IMR-90 (cell line): ENCODE measurements around the gene ACOT9. TPM values are rescaled to one million over a fixed set of nuclear protein-coding genes. Genes with fewer than 3 reads are reported as not detected.

Experiments used
- ATAC-seq: fragments of 200-7000 bp; cut with Tn5 transposase; 2 replicates; pipeline ENCODE4 v1.9.1; 2020; ENCODE audit warnings: low read depth, mild to moderate bottlenecking, moderate library complexity
- BruUV-seq: library from RNA; stranded (reverse); fragments of 400-500 nt; replicated peaks from 2 replicates; lab custom pipeline; 2021; lab: Mats Ljungman, UMichigan
- CTCF ChIA-PET: fragments of 300-600 bp; formaldehyde crosslinking; extraction: SDS; loops from one replicate; lab custom pipeline; 2021; ENCODE audit warnings: antibody characterized with exemption; lab: Yijun Ruan, JAX
- POLR2A ChIA-PET: fragments of 300-600 bp; sonication (Branson Sonifier 250); formaldehyde crosslinking; loops from one replicate; lab custom pipeline; 2022; ENCODE audit warnings: antibody characterized with exemption; ENCODE audit not compliant: unreplicated experiment; lab: Charles Lee
- DNase-seq: peaks from one replicate; pipeline ENCODE4 v3.0.0; 2013
- H2AFZ ChIP-seq: replicated peaks from 2 replicates; pipeline ENCODE3; 2013; ENCODE audit warnings: low read length, mild to moderate bottlenecking; ENCODE audit not compliant: poor library complexity
- H2AK5ac ChIP-seq: 2 replicates; pipeline ENCODE4 v1.6.1; 2013; ENCODE audit warnings: low read depth, low read length, inconsistent platforms
- H2AK9ac ChIP-seq: replicated peaks from 2 replicates; pipeline ENCODE3; 2013; ENCODE audit warnings: mild to moderate bottlenecking, low read depth, low read length, moderate library complexity; ENCODE audit not compliant: poor library complexity
- H2BK120ac ChIP-seq: 2 replicates; pipeline ENCODE4 v1.6.1; 2013; ENCODE audit warnings: low read depth, low read length, inconsistent platforms
- H2BK15ac ChIP-seq: 3 replicates; pipeline ENCODE4 v1.6.1; 2013; ENCODE audit warnings: low read depth, low read length, inconsistent platforms
- H2BK20ac ChIP-seq: 2 replicates; pipeline ENCODE4 v1.6.1; 2013; ENCODE audit warnings: low read depth, mild to moderate bottlenecking, inconsistent platforms, low read length, moderate library complexity
- H2BK5ac ChIP-seq: 2 replicates; pipeline ENCODE4 v1.6.1; 2013; ENCODE audit warnings: mild to moderate bottlenecking, low read depth, low read length, inconsistent platforms; ENCODE audit not compliant: poor library complexity, severe bottlenecking
- H3K14ac ChIP-seq: replicated peaks from 2 replicates; pipeline ENCODE4 v1.6.1; 2013; ENCODE audit warnings: low read depth, low read length, inconsistent platforms
- H3K18ac ChIP-seq: 2 replicates; pipeline ENCODE4 v1.6.1; 2013; ENCODE audit warnings: low read depth, low read length, control low read depth
- H3K23ac ChIP-seq: 2 replicates; pipeline ENCODE4 v1.6.1; 2013; ENCODE audit warnings: low read depth, low read length, inconsistent platforms
- H3K27ac ChIP-seq: 2 replicates; pipeline ENCODE4 v1.5.1; 2013; ENCODE audit warnings: mild to moderate bottlenecking, control low read depth, low read length; ENCODE audit not compliant: insufficient read depth
- H3K27me3 ChIP-seq: 2 replicates; pipeline ENCODE4 v1.6.1; 2013; ENCODE audit warnings: low read length; ENCODE audit not compliant: control insufficient read depth, insufficient read depth
- H3K36me3 ChIP-seq: 2 replicates; pipeline ENCODE4 v1.6.1; 2013; ENCODE audit warnings: low read length, mixed read lengths; ENCODE audit not compliant: control insufficient read depth, insufficient read depth
- H3K4ac ChIP-seq: 2 replicates; pipeline ENCODE4 v1.6.1; 2013; ENCODE audit warnings: low read depth, low read length, inconsistent platforms
- H3K4me1 ChIP-seq: 2 replicates; pipeline ENCODE4 v1.6.1; 2013; ENCODE audit warnings: low read length, mixed read lengths; ENCODE audit not compliant: control insufficient read depth, insufficient read depth
- H3K4me2 ChIP-seq: 2 replicates; pipeline ENCODE4 v1.6.1; 2013; ENCODE audit warnings: low read depth, mild to moderate bottlenecking, control low read depth, low read length, moderate library complexity
- H3K4me3 ChIP-seq: 2 replicates; pipeline ENCODE4 v1.5.1; 2013; ENCODE audit warnings: low read depth, mild to moderate bottlenecking, control low read depth, low read length, moderate library complexity; ENCODE audit not compliant: insufficient read depth
- H3K56ac ChIP-seq: 2 replicates; pipeline ENCODE4 v1.6.1; 2013; ENCODE audit warnings: low read length, inconsistent platforms; ENCODE audit not compliant: insufficient read depth; ENCODE audit errors: extremely low read depth
- H3K79me1 ChIP-seq, 2 experiments: 2 replicates each; pipeline ENCODE4 v1.6.1; 2013; ENCODE audit warnings: low read length in 2 of 2, inconsistent platforms in 1 of 2, low read depth in 1 of 2
- H3K9ac ChIP-seq: 2 replicates; pipeline ENCODE4 v1.6.1; 2013; ENCODE audit warnings: low read depth, low read length, control low read depth
- H3K9me1 ChIP-seq: 2 replicates; pipeline ENCODE4 v1.6.1; 2013; ENCODE audit warnings: low read length, inconsistent platforms; ENCODE audit not compliant: insufficient read depth
- H3K9me3 ChIP-seq: 2 replicates; pipeline ENCODE4 v1.6.1; 2013; ENCODE audit warnings: low read length; ENCODE audit not compliant: control insufficient read depth, insufficient read depth
- H4K20me1 ChIP-seq: 2 replicates; pipeline ENCODE4 v1.6.1; 2013; ENCODE audit warnings: low read length, inconsistent platforms; ENCODE audit not compliant: insufficient read depth
- H4K5ac ChIP-seq: 2 replicates; pipeline ENCODE4 v1.6.1; 2013; ENCODE audit warnings: mild to moderate bottlenecking, low read depth, low read length, control low read depth
- H4K8ac ChIP-seq, 2 experiments: 2 replicates each; pipeline ENCODE4 v1.6.1; 2013; ENCODE audit warnings: low read depth in 2 of 2, low read length in 2 of 2, control low read depth in 1 of 2, inconsistent platforms in 1 of 2
- H4K91ac ChIP-seq: 2 replicates; pipeline ENCODE4 v1.6.1; 2013; ENCODE audit warnings: low read depth, low read length, inconsistent platforms; ENCODE audit not compliant: insufficient read depth
- BHLHE40 ChIP-seq: fragments of 150-350 bp; IDR thresholded peaks from 2 replicates; pipeline ENCODE4 v1.6.1; 2016; ENCODE audit warnings: mild to moderate bottlenecking, low read depth, low read length
- CEBPB ChIP-seq: IDR thresholded peaks from 2 replicates; pipeline ENCODE4 v1.6.1; 2012; ENCODE audit warnings: low read depth, low read length, improper control_type of control experiment
- CHD1 ChIP-seq: IDR thresholded peaks from 2 replicates; pipeline ENCODE4 v1.6.1; 2012; ENCODE audit warnings: low read depth, low read length, improper control_type of control experiment
- CTCF ChIP-seq: conservative IDR thresholded peaks from 2 replicates; pipeline ENCODE4 v1.5.1; 2012; ENCODE audit warnings: mild to moderate bottlenecking, low read depth, low read length, improper control_type of control experiment
- ELK1 ChIP-seq: fragments of 150-350 bp; IDR thresholded peaks from 2 replicates; pipeline ENCODE4 v1.6.1; 2016; ENCODE audit warnings: low read depth, mild to moderate bottlenecking, low read length, moderate library complexity, borderline replicate concordance
- FOS ChIP-seq: fragments of 150-350 bp; IDR thresholded peaks from 2 replicates; pipeline ENCODE4 v1.6.1; 2016; ENCODE audit warnings: low read depth, low read length
- MAFK ChIP-seq: IDR thresholded peaks from 2 replicates; pipeline ENCODE4 v1.6.1; 2012; ENCODE audit warnings: low read depth, low read length, improper control_type of control experiment
- MAZ ChIP-seq: IDR thresholded peaks from 2 replicates; pipeline ENCODE4 v1.6.1; 2012; ENCODE audit warnings: low read depth, mild to moderate bottlenecking, low read length, improper control_type of control experiment, moderate library complexity, borderline replicate concordance
- MXI1 ChIP-seq: IDR thresholded peaks from 2 replicates; pipeline ENCODE4 v1.6.1; 2012; ENCODE audit warnings: low read depth, mild to moderate bottlenecking, low read length, moderate library complexity, borderline replicate concordance
- NFE2L2 ChIP-seq: fragments of 150-350 bp; IDR thresholded peaks from 2 replicates; pipeline ENCODE4 v1.6.1; 2016; ENCODE audit warnings: low read depth, mild to moderate bottlenecking, low read length
- POLR2A ChIP-seq: IDR thresholded peaks from 2 replicates; pipeline ENCODE4 v1.6.1; 2012; ENCODE audit warnings: mild to moderate bottlenecking, low read depth, low read length
- RAD21 ChIP-seq: IDR thresholded peaks from 2 replicates; pipeline ENCODE4 v1.6.1; 2012; ENCODE audit warnings: low read length, improper control_type of control experiment
- RCOR1 ChIP-seq: IDR thresholded peaks from 2 replicates; pipeline ENCODE4 v1.6.1; 2012; ENCODE audit warnings: mild to moderate bottlenecking, low read length, improper control_type of control experiment; ENCODE audit not compliant: insufficient replicate concordance
- RFX5 ChIP-seq: IDR thresholded peaks from 2 replicates; pipeline ENCODE4 v1.8.0; 2012; ENCODE audit warnings: low read depth, mild to moderate bottlenecking, low read length, moderate library complexity
- SMC3 ChIP-seq: fragments of 150-350 bp; IDR thresholded peaks from 2 replicates; pipeline ENCODE4 v1.6.1; 2016; ENCODE audit warnings: low read depth, mild to moderate bottlenecking, antibody characterized with exemption, low read length, moderate library complexity
- USF2 ChIP-seq: fragments of 150-350 bp; IDR thresholded peaks from 2 replicates; pipeline ENCODE4 v1.6.1; 2017; ENCODE audit warnings: mild to moderate bottlenecking, antibody characterized with exemption, low read length, low read depth
- WGBS, 2 experiments: methylation state at CpG; one replicate each; pipeline versions ENCODE4 v1.1.5 to v1.1.7; 2013; ENCODE audit warnings: missing lambda C conversion rate in 2 of 2; ENCODE audit not compliant: insufficient read length in 1 of 2; ENCODE audit errors: extremely low coverage in 2 of 2; 5-methylcytosine and 5-hydroxymethylcytosine counted together
- dilution Hi-C: fragments of 300-500 bp; cut with HindIII; formaldehyde crosslinking; loops from one replicate; pipeline ENCODE4 v1.14.3; 2018; ENCODE audit warnings: low sequenced_read_pairs; ENCODE audit not compliant: unreplicated experiment
- in situ Hi-C: fragments of 300-500 bp; cut with MboI; formaldehyde crosslinking; loops from 3 replicates; pipeline ENCODE4 v1.14.3; 2019; ENCODE audit warnings: low sequenced_read_pairs, inconsistent platforms, mixed read lengths
- intact Hi-C: fragments of 100-400 bp; cut with micrococcal nuclease; formaldehyde crosslinking; loops from 2 replicates; pipeline ENCODE4 v1.10.0; 2022
- polyA plus RNA-seq, 3 experiments: library from polyadenylated mRNA; depleted of rRNA; stranded (reverse); fragments of >200 nt; gene quantifications; 2 replicates each; pipeline ENCODE4 v1.2.3, GENCODE V29; 2012; ENCODE audit warnings: low replicate concordance in 1 of 3
- total RNA-seq: library from RNA; depleted of rRNA; stranded (reverse); fragments of >200 nt; gene quantifications from 2 replicates; pipeline ENCODE4 v1.2.3, GENCODE V29; 2012

Gene ACOT9
- total and polyA plus RNA-seq, 2 of the 4 experiments (the other 2 are of a cell fraction), result 43.5 to 47.3 TPM

- H2BK15ac ChIP-seq, result no peak overlapping the region
- DNase-seq (no peak), ATAC-seq (no peak)
- TF ChIP-seq MAZ (no peak), SMC3 (no peak), FOS (no peak), MAFK (no peak), RAD21 (no peak), USF2 (no peak), RFX5 (no peak), POLR2A (no peak), RCOR1 (no peak), ELK1 (no peak), CHD1 (no peak), CEBPB (no peak), NFE2L2 (no peak), BHLHE40 (no peak), MXI1 (no peak), CTCF (no peak)
- no peak overlapping the region for H3K14ac ChIP-seq
- peak overlapping the region; percentile 81 for H2BK5ac ChIP-seq
- H3K9me3 ChIP-seq, result no peaks in the 10 kb centered on the region
- no peak overlapping the region for H2BK120ac ChIP-seq
- H3K4me1 ChIP-seq, result 0 out of 2 replicates have a peak, but pooled peaks cover 1% of the 10 kb centered on the region
- WGBS, 2 experiments, result 86% methylated on average over 3 of the region's 16 CpGs; no CpG with 5 or more reads in 1 of the 2 experiments
- no peak overlapping the region for H4K91ac ChIP-seq
- H2BK20ac ChIP-seq, result no peak overlapping the region
- dilution Hi-C loops (no loop called here), in situ Hi-C loops (no loop called here), intact Hi-C loops (no loop called here)
- peak overlapping the region; percentile 65; the same call in 1 of the 2 replicates for H3K27ac ChIP-seq
- no peak overlapping the region for H3K56ac ChIP-seq
- POLR2A ChIA-PET, result no interaction called here
- peak overlapping the region; percentile 24 to 84; a peak in 3 of 4 replicates for H4K8ac ChIP-seq
- no peak overlapping the region for H3K4me3 ChIP-seq
- no TSS peak for BruUV-seq
- H2AFZ ChIP-seq, result no peak overlapping the region
- H3K79me1 ChIP-seq, result peaks cover 0 to 11% of the 10 kb centered on the region in 2 experiments; a peak in 2 of 4 replicates
- peak overlapping the region; percentile 43; the same call in 1 of the 2 replicates for H3K18ac ChIP-seq
- no peaks in the 10 kb centered on the region for H3K36me3 ChIP-seq
- no peaks in the 10 kb centered on the region for H3K9me1 ChIP-seq
- H3K4ac ChIP-seq, result 0 out of 2 replicates have a peak overlapping the region, but pooled peaks have one; percentile 36
- H3K9ac ChIP-seq, result no peak overlapping the region
- H3K4me2 ChIP-seq, result no peak overlapping the region
- no peaks in the 10 kb centered on the region for H3K27me3 ChIP-seq
- no peak overlapping the region for H2AK9ac ChIP-seq
- peak overlapping the region; percentile 33 for H4K5ac ChIP-seq
- no peak overlapping the region for H2AK5ac ChIP-seq
- no peaks in the 10 kb centered on the region for H4K20me1 ChIP-seq
- H3K23ac ChIP-seq, result no peak overlapping the region
- CTCF ChIA-PET, result no interaction called here
These were observed 76.8 kb downstream of the ACOT9 start for GRCh38 chrX:23666282-23666681.
